T1000 (cell line): ENCODE measurements around the gene MUC6.

Experiments
- DNase-seq: peaks from one replicate; lab custom pipeline; 2025; ENCODE audit warnings: mixed read lengths; lab: John Stamatoyannopoulos, UW

MUC6 gene

GRCh38 chr11:1036303-1036923 lies at the start of gene MUC6:
TSS of gene MUC6 (minus strand) at chr11:1036718. CDS start at chr11:1036655, 63 bp downstream.
- no peak for DNase-seq

DNA sequence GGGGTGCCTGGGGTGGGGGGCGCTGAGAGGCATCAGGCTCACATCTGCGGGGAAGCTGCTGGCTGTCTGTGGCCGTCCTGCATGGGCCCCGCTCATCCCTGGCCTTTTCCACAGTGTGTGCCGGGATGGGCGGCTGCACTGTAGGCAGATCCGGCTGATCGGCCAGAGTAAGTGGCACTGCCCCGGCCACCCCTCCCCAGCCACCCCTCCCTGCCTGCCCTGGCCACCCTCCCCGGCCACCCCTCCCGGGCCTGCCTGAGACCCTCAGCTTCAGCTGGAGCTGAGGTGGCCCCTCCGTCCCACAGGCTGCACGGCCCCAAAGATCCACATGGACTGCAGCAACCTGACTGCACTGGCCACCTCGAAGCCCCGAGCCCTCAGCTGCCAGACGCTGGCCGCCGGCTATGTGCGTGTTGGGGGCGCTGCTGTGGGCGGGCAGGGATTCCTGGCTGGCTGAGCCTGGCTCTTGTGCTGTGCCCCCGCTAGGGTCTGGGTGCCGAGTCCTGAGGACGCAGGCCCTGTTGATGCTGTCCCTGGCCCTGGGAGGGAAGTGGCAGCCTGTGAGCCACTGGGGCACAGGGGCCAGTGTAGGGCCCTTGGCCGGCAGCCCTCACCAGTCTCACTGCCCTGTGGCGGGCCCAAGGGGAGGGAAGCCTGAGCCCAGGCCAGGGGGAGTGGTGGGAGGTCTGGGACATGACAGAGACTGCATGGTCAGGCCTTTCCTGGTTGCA lies 49.1 kb upstream of the MUC6 start:
- no peak for DNase-seq

GRCh38 chr11:1084561-1085439 lies 48.3 kb upstream of the MUC6 start:
- DNase-seq: no peak

DNA sequence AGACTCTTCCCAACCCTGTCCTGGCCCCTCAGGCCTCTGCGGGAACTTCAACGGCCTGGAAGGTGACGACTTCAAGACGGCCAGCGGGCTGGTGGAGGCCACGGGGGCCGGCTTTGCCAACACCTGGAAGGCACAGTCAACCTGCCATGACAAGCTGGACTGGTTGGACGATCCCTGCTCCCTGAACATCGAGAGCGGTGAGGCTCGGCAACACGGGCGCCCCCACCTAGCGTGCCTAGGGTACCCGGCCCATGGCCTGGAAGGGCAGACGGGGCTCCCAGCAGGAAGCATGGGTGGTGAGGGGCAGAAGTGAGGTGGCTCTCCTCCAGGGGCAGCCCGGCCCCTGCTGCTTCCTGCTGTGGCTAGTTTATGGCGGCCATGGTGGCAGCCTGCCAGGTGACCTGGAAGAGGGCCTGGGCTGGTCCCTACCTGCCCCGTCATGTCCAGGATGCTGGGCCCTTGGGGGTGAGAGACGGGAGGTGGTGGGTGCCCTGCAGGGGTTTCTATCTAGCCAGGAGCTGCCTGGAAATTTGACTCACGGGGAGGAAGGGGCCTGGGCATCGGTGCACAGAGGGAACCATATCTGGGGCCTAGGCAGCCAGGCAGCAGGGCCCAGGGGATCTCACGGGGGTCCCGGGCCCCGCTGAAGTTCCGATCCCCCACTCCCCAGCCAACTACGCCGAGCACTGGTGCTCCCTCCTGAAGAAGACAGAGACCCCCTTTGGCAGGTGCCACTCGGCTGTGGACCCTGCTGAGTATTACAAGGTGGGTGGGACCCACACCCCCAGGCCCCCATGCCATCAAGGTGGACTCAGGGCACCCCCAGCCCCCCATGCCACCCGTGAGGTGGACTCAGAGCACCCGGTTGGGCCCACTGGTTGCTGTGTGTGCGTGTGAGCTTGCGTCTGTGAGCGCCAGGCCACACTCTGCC lies 47.4 kb upstream of the MUC6 start:
- no peak for DNase-seq

DNA sequence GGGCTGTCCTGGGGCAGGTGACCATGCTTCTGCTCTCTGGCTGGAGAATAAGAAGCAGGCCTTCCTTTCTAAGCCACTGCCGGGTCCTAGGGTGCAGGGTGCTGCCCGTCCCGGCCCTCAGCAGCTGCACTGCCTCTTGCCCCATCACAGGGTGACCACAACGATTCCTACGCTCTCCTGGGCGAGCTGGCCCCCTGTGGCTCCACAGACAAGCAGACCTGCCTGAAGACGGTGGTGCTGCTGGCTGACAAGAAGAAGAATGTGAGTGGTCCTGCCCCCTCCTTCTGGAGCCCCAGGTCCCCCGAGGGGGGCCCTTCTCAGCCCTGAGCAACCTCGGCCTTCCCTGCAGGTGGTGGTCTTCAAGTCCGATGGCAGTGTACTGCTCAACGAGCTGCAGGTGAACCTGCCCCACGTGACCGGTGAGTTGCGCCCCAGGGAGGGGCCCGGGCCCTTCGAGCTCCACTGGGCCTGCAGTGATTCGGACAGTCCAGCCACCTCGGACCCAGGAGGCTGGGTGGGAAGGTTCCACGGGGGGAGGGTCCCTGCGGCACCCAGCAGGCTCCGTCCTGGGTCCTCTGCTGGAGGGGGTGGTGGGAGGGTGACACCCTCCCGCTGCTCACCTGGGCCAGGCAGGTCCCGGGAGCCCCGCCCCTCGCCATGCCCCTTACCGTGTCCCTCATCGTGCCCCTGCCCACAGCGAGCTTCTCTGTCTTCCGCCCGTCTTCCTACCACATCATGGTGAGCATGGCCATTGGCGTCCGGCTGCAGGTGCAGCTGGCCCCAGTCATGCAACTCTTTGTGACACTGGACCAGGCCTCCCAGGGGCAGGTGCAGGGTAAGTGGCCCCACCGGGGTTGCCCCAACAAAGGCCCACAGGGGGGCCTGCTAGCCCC lies 46.5 kb upstream of the MUC6 start:
- DNase-seq: no peak

DNA sequence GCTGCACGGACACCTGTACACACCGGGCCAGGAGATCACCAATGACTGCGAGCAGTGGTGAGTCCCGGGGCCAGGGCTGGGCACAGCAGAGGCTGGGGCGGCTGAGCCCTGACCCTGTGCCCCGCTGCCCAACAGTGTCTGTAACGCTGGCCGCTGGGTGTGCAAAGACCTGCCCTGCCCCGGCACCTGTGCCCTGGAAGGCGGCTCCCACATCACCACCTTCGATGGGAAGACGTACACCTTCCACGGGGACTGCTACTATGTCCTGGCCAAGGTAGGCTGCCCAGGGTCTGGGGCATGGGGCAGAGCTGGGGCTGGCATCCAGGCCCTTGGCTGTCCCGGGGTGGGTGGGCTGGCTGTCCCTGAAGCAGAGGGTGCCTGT lies 45.8 kb upstream of the MUC6 start:
- DNase-seq: no peak

GRCh38 chr11:1081601-1082311 lies 45.2 kb upstream of the MUC6 start:
- DNase-seq: no peak

GRCh38 chr11:1078191-1078601 lies 41.7 kb upstream of the MUC6 start:
- DNase-seq: no peak

- DNase-seq: no peak
These were observed 41.0 kb upstream of the MUC6 start for GRCh38 chr11:1077417-1078119.

- no peak for DNase-seq
These were observed 40.5 kb upstream of the MUC6 start for GRCh38 chr11:1077033-1077416.

DNA sequence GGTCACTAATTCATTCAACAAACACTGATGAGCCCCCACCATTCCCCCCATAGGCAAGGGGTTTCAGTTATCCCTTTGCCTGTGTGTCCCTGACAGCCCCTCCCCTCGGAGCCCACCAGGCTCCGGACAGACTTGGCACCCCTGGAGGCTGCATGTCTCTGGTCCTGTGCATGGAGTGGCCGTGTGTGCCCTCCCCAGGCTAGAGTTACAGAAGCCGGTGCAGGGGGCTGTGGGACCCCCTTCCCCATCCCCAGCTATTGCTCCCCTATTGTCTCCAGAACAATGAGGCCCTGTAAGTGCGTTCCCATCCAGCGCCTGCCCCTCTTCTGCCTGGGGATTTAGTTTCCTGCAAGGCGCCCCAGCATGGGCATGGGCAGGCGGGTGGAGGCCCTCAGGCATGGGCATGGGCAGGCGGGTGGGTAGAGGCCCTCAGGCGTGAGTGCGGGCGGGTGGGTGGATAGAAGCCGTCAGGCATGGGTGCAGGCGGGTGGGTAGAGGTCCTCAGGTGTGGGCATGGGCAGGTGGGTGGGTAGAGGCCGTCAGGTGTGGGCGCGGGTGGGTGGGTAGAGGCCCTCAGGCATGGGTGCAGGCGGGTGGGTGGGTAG lies 39.6 kb upstream of the MUC6 start:
- no peak for DNase-seq

- DNase-seq: no peak
These were observed 38.9 kb upstream of the MUC6 start for GRCh38 chr11:1075341-1075911.

DNA sequence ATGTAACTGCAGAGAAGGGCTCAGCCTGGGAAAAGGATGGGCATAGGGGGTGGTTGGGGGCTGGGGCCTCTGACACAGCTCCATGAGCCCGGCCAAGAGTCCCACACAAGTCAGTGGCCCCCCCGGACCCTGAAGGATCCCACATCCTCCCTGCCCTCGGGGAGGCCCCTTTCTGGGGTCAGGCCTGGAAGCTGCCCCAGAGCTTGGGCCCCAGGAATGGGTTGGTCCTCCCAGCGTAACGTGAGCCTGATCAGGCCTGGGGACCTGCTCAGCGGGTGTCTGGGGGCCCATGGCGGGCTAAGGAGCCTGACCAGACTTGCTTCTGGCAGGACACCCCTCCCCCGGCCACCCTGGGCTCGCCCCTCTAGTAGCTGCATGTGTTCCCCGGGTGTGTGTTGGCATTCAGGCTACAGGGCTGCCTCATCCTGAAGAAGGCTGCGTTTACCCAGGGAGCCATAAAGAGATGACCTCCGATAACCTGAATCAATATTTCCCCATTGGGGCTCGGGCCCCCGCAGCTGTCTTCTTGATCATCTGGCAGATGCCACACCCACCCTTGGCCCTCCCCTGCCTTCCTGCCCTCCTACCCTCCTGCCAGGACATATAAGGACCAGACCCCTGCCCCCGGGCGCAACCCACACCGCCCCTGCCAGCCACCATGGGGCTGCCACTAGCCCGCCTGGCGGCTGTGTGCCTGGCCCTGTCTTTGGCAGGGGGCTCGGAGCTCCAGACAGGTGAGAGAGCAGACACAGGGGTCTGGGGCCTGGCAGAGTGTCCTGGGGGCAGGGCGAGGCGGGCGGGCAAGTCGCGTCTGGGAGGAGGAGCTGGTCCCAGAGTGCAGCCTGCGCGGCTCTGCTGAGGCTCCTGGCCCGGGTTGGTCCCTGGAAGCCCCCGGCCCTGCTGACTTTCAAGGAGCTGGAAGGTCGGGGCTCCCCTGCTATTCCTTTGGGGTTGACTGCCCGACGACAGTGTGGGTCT lies 38.0 kb upstream of the MUC6 start, which contains the start of gene MUC2:
MUC2 (plus strand) TSS at position 631 of the 978 bp plus-strand sequence.
- DNase-seq: no peak

GRCh38 chr11:1073851-1074243 lies 37.3 kb upstream of the MUC6 start:
- DNase-seq: no peak

GRCh38 chr11:1073261-1073724 lies 36.8 kb upstream of the MUC6 start:
- DNase-seq: no peak

GRCh38 chr11:1072821-1073231 lies 36.3 kb upstream of the MUC6 start:
- DNase-seq: no peak
